GM18909 (cell line): ENCODE measurements around the gene LETMD1.
"Not testable (repeated sequence)": the region's sequence is repeated elsewhere in the genome, so short reads cannot be mapped to it uniquely, and the experiment has no call there.

ENCODE experiments used
- ATAC-seq: cut with Tn5 transposase; IDR thresholded peaks from one replicate; pipeline ENCODE4 v1.9.1; 2021; ENCODE audit warnings: mild to moderate bottlenecking; ENCODE audit not compliant: unreplicated experiment, poor library complexity

LETMD1 gene

GRCh38 chr12:51075390-51075789 lies 27.3 kb downstream of the LETMD1 start:
- no peak for ATAC-seq

- ATAC-seq: no peak
Measured at GRCh38 chr12:51076236-51076930, 28.3 kb downstream of the LETMD1 start.

- no peak for ATAC-seq
Measured at GRCh38 chr12:51077930-51078329, 29.8 kb downstream of the LETMD1 start.

GRCh38 chr12:51078346-51078745 lies 30.2 kb downstream of the LETMD1 start:
- ATAC-seq: not testable (repeated sequence)

- ATAC-seq: not testable (repeated sequence)
Measured at GRCh38 chr12:51078866-51079265, 30.7 kb downstream of the LETMD1 start.

GRCh38 chr12:51080136-51080535 lies 32.0 kb downstream of the LETMD1 start:
- no peak for ATAC-seq

- ATAC-seq: no peak
Measured at GRCh38 chr12:51081421-51081820, 33.3 kb downstream of the LETMD1 start.

- ATAC-seq: no peak
Measured at GRCh38 chr12:51082561-51083125, 34.5 kb downstream of the LETMD1 start.

GRCh38 chr12:51083126-51083833 lies 35.2 kb downstream of the LETMD1 start, which contains the start of gene CSRNP2:
CSRNP2 (minus strand) TSS chr12:51083596; CDS start chr12:51076561, 7,035 bp downstream.
- peak; percentile 98 for ATAC-seq

- ATAC-seq: no peak
Measured at GRCh38 chr12:51085757-51086156, 37.6 kb downstream of the LETMD1 start.

- no peak for ATAC-seq
Measured at GRCh38 chr12:51086933-51087332, 38.8 kb downstream of the LETMD1 start.

GRCh38 chr12:51087818-51088217 lies 39.7 kb downstream of the LETMD1 start:
- ATAC-seq: no peak

GRCh38 chr12:51090705-51091229 lies 42.6 kb downstream of the LETMD1 start:
- no peak for ATAC-seq

- no peak for ATAC-seq
Measured at GRCh38 chr12:51098611-51099010, 50.5 kb downstream of the LETMD1 start.

- ATAC-seq: no peak
Measured at GRCh38 chr12:51103977-51104376, 55.9 kb downstream of the LETMD1 start.

GRCh38 chr12:51108136-51108535 lies 60.0 kb downstream of the LETMD1 start:
- ATAC-seq: no peak
